K562 (cell line): ENCODE results near the gene ART1. TPM values are rescaled to one million over a fixed set of nuclear protein-coding genes. Genes with fewer than 3 reads are reported as not detected.
A peak's percentile ranks its signal among the peaks of the same experiment; 100 is the strongest.

Source experiments
- ASH1L ChIP-seq: fragments of 450-650 bp; IDR thresholded peaks from 2 replicates; pipeline ENCODE4 v1.6.1; 2018; ENCODE audit warnings: borderline replicate concordance, mild to moderate bottlenecking, low read depth; ENCODE audit not compliant: partially characterized antibody
- ATF1 ChIP-seq, 2 experiments: fragments of 450-650 bp in 1 of 2; IDR thresholded peaks; 2 replicates each; pipeline ENCODE4 v1.6.1; 2016; ENCODE audit warnings: missing compliant biosample characterization in 1 of 2, missing genetic modification characterization in 1 of 2
- CCNT2 ChIP-seq: IDR thresholded peaks from 2 replicates; pipeline ENCODE4 v1.6.1; 2011; ENCODE audit warnings: borderline replicate concordance, low read depth, mild to moderate bottlenecking, moderate library complexity, mixed read lengths, low read length; ENCODE audit not compliant: insufficient read length; ENCODE audit errors: extremely low read depth
- MITF ChIP-seq: IDR thresholded peaks from 2 replicates; pipeline ENCODE4 v1.6.1; 2014; ENCODE audit warnings: antibody characterized with exemption
- NCOA6 ChIP-seq: fragments of 450-650 bp; IDR thresholded peaks from 2 replicates; pipeline ENCODE4 v1.6.1; 2017; ENCODE audit warnings: mild to moderate bottlenecking
- NKRF ChIP-seq: fragments of 450-650 bp; IDR thresholded peaks from 2 replicates; pipeline ENCODE4 v1.6.1; 2016; ENCODE audit warnings: borderline replicate concordance
- PRMT5 ChIP-seq: sonication (generic); formaldehyde crosslinking; IDR thresholded peaks from 2 replicates; pipeline ENCODE4 v1.5.0; 2020; ENCODE audit warnings: missing genetic modification reagents
- RB1 ChIP-seq: fragments of 450-650 bp; IDR thresholded peaks from 2 replicates; pipeline ENCODE4 v1.6.1; 2017; ENCODE audit warnings: low read depth, mild to moderate bottlenecking
- SMARCA4 ChIP-seq: fragments of 450-650 bp; IDR thresholded peaks from 2 replicates; pipeline ENCODE4 v1.6.1; 2016
- TAF1 ChIP-seq: IDR thresholded peaks from 2 replicates; pipeline ENCODE4 v1.6.1; 2011; ENCODE audit warnings: mild to moderate bottlenecking, low read length, moderate library complexity; ENCODE audit not compliant: insufficient read depth, control insufficient read depth, severe bottlenecking; ENCODE audit errors: extremely low read depth
- UBTF ChIP-seq, 2 experiments: IDR thresholded peaks; 2 replicates each; pipeline ENCODE4 v1.6.1; 2012; ENCODE audit warnings: improper control_type of control experiment in 2 of 2, low read depth in 2 of 2, low read length in 2 of 2, borderline replicate concordance in 1 of 2
- ZNF431 ChIP-seq: sonication (generic); formaldehyde crosslinking; IDR thresholded peaks from 2 replicates; pipeline ENCODE4 v1.8.0; 2022; ENCODE audit warnings: mild to moderate bottlenecking, missing genetic modification reagents
- ZNF589 ChIP-seq: fragments of 200-800 bp; sonication (Bioruptor generic); IDR thresholded peaks from 2 replicates; pipeline ENCODE4 v1.6.1; 2016; ENCODE audit warnings: low read depth, missing genetic modification characterization, missing compliant biosample characterization
- polyA plus RNA-seq, 8 experiments: library from polyadenylated mRNA; depleted of rRNA in 4 of 8; stranded (reverse) in 5 of 8; unstranded in 3 of 8; fragments of >200 nt; fragmentation: Nextera tagmentation in 2 of 8; fragmentation: Illumina TruSeq in 1 of 8; extraction: Ambion mirVana in 2 of 8; extraction: Trizol in 1 of 8; gene quantifications; 2 replicates each; pipeline versions ENCODE4 v1.2.1 to v1.2.3, GENCODE V29; 2011 to 2014; ENCODE audit warnings: inconsistent platforms in 1 of 8, missing spikeins in 1 of 8
- total RNA-seq, 7 experiments: library from RNA; depleted of rRNA in 6 of 7; stranded (reverse); fragments of >200 nt in 6 of 7; fragmentation: Illumina TruSeq in 2 of 7; extraction: Trizol in 2 of 7; gene quantifications; 2 replicates each; pipeline versions ENCODE4 v1.2.1 to v1.2.3, GENCODE V29; 2011 to 2021; ENCODE audit warnings: low replicate concordance in 1 of 7
- TF ChIP-seq, protein P1 (sequence below): fragments of 450-650 bp; formaldehyde crosslinking; IDR thresholded peaks from 2 replicates; pipeline ENCODE4 v1.4.0; 2022; ENCODE audit warnings: missing genetic modification characterization
- TF ChIP-seq, protein P2 (sequence below), 2 experiments: fragments of 250-450 bp in 1 of 2; fragments of 450-650 bp in 1 of 2; sonication (Bioruptor Pico) in 1 of 2; IDR thresholded peaks; 2 replicates each; pipeline versions ENCODE4 v1.6.1 to v1.8.0; 2016 to 2021; ENCODE audit warnings: mild to moderate bottlenecking in 2 of 2, moderate library complexity in 2 of 2, missing compliant biosample characterization in 1 of 2, missing genetic modification characterization in 1 of 2
- TF ChIP-seq, protein P3 (sequence below): sonication (generic); formaldehyde crosslinking; IDR thresholded peaks from 2 replicates; pipeline ENCODE4 v1.8.1; 2023; ENCODE audit warnings: mild to moderate bottlenecking, missing genetic modification reagents, moderate library complexity

ART1 gene
- total and polyA plus RNA-seq, 9 of the 15 experiments (the other 6 are each of a cell fraction or from before 2014, with no cell fraction given), result not detected

DNA sequence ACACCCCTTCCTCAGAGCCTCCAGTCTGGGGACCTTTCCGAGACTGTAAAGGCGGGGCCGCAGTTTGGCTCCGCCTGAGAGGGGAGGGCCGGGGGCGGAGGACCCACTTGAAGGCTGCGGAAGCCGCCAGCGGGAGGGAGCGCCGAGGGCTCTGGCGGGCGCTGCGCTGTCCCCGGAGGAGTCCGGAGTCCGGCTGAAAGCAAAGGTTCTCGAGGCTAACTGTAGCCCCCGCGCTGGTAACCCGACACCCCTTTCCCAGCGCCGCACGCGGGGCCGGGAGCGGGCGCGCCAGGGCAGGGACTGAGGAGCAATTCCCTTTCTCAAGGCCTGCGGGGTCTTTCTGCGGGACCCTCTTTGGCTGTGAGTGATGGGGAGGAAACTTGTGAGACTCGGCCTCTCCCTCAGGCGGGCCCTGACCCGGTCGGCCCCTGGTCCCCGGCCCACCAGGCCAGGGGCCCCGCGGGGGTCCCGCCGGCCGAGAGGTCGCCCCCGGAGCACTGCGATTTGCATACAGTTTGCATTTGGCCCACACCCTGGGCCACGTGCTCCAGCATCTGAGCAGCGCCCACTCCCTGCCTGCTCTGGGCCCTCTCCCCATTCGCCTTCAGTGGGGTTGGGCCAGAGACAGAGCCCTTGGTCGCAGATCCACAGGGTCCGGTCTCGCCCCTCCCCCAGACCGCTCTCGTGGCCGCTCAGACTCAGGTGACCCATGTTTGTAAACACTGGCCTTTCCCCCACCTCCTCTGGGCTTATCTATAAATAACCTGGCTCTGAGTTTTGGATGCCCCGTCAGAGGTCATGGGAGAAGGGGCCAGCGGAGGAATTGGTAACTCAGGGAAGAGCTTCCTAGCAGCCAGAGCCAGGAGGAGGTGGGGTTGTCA lies 2.6 kb upstream of the ART1 start (continued):
- TF ChIP-seq, protein P1, sequence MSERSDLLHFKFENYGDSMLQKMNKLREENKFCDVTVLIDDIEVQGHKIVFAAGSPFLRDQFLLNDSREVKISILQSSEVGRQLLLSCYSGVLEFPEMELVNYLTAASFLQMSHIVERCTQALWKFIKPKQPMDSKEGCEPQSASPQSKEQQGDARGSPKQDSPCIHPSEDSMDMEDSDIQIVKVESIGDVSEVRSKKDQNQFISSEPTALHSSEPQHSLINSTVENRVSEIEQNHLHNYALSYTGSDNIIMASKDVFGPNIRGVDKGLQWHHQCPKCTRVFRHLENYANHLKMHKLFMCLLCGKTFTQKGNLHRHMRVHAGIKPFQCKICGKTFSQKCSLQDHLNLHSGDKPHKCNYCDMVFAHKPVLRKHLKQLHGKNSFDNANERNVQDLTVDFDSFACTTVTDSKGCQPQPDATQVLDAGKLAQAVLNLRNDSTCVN (CRISPR knock-in tag), result no peak
- peak; percentile 24 for TF ChIP-seq TAF1
- TF ChIP-seq UBTF (IDR thresholded peaks at IDR 0.05; ENCODE audit: borderline replicate concordance in 1 of 2, low read depth in 2 of 2, low read length in 2 of 2), result peak in 1 of 2 experiments; percentile 82; a peak in 2 of 4 replicates
- TF ChIP-seq CCNT2, result peak; percentile 72
- no peak for TF ChIP-seq PRMT5 (CRISPR knock-in tag)
- no peak for TF ChIP-seq MITF
- no peak for TF ChIP-seq ZNF589
- peak; percentile 43; the same call in 1 of the 2 replicates for TF ChIP-seq RB1
- TF ChIP-seq, protein P2, sequence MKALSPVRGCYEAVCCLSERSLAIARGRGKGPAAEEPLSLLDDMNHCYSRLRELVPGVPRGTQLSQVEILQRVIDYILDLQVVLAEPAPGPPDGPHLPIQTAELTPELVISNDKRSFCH (CRISPR knock-in tag; IDR thresholded peaks at IDR 0.05), result no peak
- TF ChIP-seq, protein P2 (tag; IDR thresholded peaks at IDR 0.05), result peak; percentile 70; the same call in 1 of the 2 replicates
- TF ChIP-seq ASH1L, result no peak
- no peak for TF ChIP-seq NCOA6
- no peak for TF ChIP-seq ATF1 (CRISPR knock-in tag; IDR thresholded peaks at IDR 0.05)
- peak; percentile 30; the same call in 1 of the 2 replicates for TF ChIP-seq ATF1 (tag; IDR thresholded peaks at IDR 0.05)
- TF ChIP-seq, protein P3, sequence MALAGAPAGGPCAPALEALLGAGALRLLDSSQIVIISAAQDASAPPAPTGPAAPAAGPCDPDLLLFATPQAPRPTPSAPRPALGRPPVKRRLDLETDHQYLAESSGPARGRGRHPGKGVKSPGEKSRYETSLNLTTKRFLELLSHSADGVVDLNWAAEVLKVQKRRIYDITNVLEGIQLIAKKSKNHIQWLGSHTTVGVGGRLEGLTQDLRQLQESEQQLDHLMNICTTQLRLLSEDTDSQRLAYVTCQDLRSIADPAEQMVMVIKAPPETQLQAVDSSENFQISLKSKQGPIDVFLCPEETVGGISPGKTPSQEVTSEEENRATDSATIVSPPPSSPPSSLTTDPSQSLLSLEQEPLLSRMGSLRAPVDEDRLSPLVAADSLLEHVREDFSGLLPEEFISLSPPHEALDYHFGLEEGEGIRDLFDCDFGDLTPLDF (CRISPR knock-in tag), result no peak
- peak; percentile 55; the same call in 1 of the 2 replicates for TF ChIP-seq NKRF
- TF ChIP-seq ZNF431 (CRISPR knock-in tag), result peak; percentile 18; the same call in 1 of the 2 replicates
- no peak for TF ChIP-seq SMARCA4
